Keratinocyte (primary cell): ENCODE results near the gene DESI1. TPM values are rescaled to one million over a fixed set of nuclear protein-coding genes. Genes with fewer than 3 reads are reported as not detected.

Experiments used
- DNase-seq: peaks from one replicate; pipeline ENCODE4 v3.0.0-alpha.2; 2011; ENCODE audit warnings: low read depth, missing footprints, low spot score
- FAIRE-seq: peaks from 2 replicates; lab custom pipeline; 2011; peaks lifted over from hg19 to GRCh38; lab: Jason Lieb, UNC
- H2AFZ ChIP-seq: 2 replicates; pipeline ENCODE4 v1.6.0; 2012; ENCODE audit warnings: low read length, control low read depth, inconsistent platforms; ENCODE audit not compliant: control insufficient read depth
- H3K27ac ChIP-seq: 2 replicates; pipeline ENCODE4 v1.5.1; 2011; ENCODE audit warnings: low read length; ENCODE audit not compliant: control insufficient read depth, insufficient read depth
- H3K27me3 ChIP-seq: 3 replicates; pipeline ENCODE4 v1.6.0; 2011; ENCODE audit warnings: low read length; ENCODE audit not compliant: control insufficient read depth, insufficient read depth; ENCODE audit errors: extremely low read depth
- H3K36me3 ChIP-seq, 2 experiments: 2 replicates in 1 of 2; 3 replicates in 1 of 2; pipeline ENCODE4 v1.5.1; 2011; ENCODE audit warnings: low read length in 2 of 2, mild to moderate bottlenecking in 1 of 2; ENCODE audit not compliant: control insufficient read depth in 2 of 2, insufficient read depth in 2 of 2; ENCODE audit errors: extremely low read depth in 1 of 2
- H3K4me1 ChIP-seq: 3 replicates; pipeline ENCODE4 v1.5.1; 2011; ENCODE audit warnings: low read length; ENCODE audit not compliant: control insufficient read depth, insufficient read depth; ENCODE audit errors: extremely low read depth
- H3K4me2 ChIP-seq: 3 replicates; pipeline ENCODE4 v1.6.0; 2011; ENCODE audit warnings: low read depth, low read length; ENCODE audit not compliant: control insufficient read depth, insufficient read depth; ENCODE audit errors: extremely low read depth
- H3K4me3 ChIP-seq, 3 experiments: fragments of 200-600 bp in 1 of 3; sonication (generic) in 1 of 3; 2 replicates in 2 of 3; 3 replicates in 1 of 3; pipeline ENCODE4 v1.5.1; 2011 to 2016; ENCODE audit warnings: low read length in 3 of 3, mild to moderate bottlenecking in 3 of 3, control low read depth in 2 of 3, inconsistent platforms in 1 of 3, low read depth in 1 of 3, mixed read lengths in 1 of 3, mixed run types in 1 of 3, moderate library complexity in 1 of 3; ENCODE audit not compliant: control insufficient read depth in 2 of 3, insufficient read depth in 2 of 3; ENCODE audit errors: extremely low read depth in 1 of 3
- H3K79me2 ChIP-seq: 2 replicates; pipeline ENCODE4 v1.6.0; 2012; ENCODE audit warnings: low read length; ENCODE audit not compliant: control insufficient read depth, insufficient read depth
- H3K9ac ChIP-seq: 3 replicates; pipeline ENCODE4 v1.6.0; 2011; ENCODE audit warnings: low read length; ENCODE audit not compliant: control insufficient read depth, insufficient read depth; ENCODE audit errors: extremely low read depth
- H3K9me1 ChIP-seq: 3 replicates; pipeline ENCODE4 v1.6.0; 2011; ENCODE audit warnings: low read length; ENCODE audit not compliant: control insufficient read depth, insufficient read depth; ENCODE audit errors: extremely low read depth
- H3K9me3 ChIP-seq: 2 replicates; pipeline ENCODE4 v1.5.1; 2012; ENCODE audit warnings: low read depth, low read length; ENCODE audit not compliant: control insufficient read depth
- H4K20me1 ChIP-seq: 3 replicates; pipeline ENCODE4 v1.6.0; 2011; ENCODE audit warnings: low read length; ENCODE audit not compliant: control insufficient read depth, insufficient read depth; ENCODE audit errors: extremely low read depth
- EZH2 ChIP-seq: IDR thresholded peaks from one replicate; pipeline ENCODE4 v1.6.1; 2012; ENCODE audit warnings: inconsistent platforms, mild to moderate bottlenecking, low read length, moderate library complexity
- dilution Hi-C: fragments of 300-500 bp; cut with MboI; formaldehyde crosslinking; loops from one replicate; pipeline ENCODE4 v1.7.0; 2020; ENCODE audit warnings: low sequenced_read_pairs; ENCODE audit not compliant: extremely low pct_ligation_motif_present
- polyA plus RNA-seq, 5 experiments: library from polyadenylated mRNA; depleted of rRNA in 3 of 5; stranded (reverse) in 3 of 5; stranded (forward) in 1 of 5; unstranded in 1 of 5; fragments of >200 nt; gene quantifications; 1 replicate in 1 of 5; 2 replicates in 3 of 5; 3 replicates in 1 of 5; pipeline versions ENCODE4 v1.2.1 to v1.2.3, GENCODE V29; 2011 to 2012; ENCODE audit warnings: missing spikeins in 2 of 5, low read depth in 1 of 5, low replicate concordance in 1 of 5
- TF ChIP-seq, protein P1 (sequence below), 3 experiments: IDR thresholded peaks in 1 of 3; conservative IDR thresholded peaks in 1 of 3; optimal IDR thresholded peaks in 1 of 3; 2 replicates in 2 of 3; 3 replicates in 1 of 3; pipeline versions ENCODE3 to v1.5.1; 2011; ENCODE audit warnings: low read length in 3 of 3, mild to moderate bottlenecking in 3 of 3, moderate library complexity in 2 of 3, control low read depth in 1 of 3, inconsistent platforms in 1 of 3; ENCODE audit not compliant: insufficient read depth in 2 of 3; ENCODE audit errors: extremely low read depth in 1 of 3

The DESI1 gene
- polyA plus RNA-seq, 1 donor (not counting 4 experiments of a cell fraction or from before 2014, with no cell fraction given) = 32.8 TPM

DNA sequence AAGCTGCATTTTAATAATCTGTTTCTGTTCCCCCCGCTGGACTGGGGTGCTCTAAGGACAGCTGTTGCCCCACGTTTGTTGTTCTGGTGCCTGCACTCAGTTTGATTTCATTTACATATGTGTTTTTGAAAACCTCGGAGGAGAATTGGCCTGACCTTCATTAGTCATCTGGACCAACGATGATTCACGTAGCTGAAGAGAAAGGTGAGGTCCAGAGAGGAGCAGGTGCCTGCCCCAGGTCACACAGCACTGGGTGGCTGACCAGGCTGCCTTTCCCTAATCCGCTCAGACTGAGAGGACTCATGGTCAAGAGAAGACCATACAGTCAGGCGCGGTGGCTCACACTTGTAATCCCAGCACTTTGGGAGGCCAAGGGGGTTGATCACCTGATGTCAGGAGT lies 56.3 kb downstream of the DESI1 start:
- H3K27me3 ChIP-seq = peaks cover 28% of the 10 kb centered on the region
- FAIRE-seq = no peak

DNA sequence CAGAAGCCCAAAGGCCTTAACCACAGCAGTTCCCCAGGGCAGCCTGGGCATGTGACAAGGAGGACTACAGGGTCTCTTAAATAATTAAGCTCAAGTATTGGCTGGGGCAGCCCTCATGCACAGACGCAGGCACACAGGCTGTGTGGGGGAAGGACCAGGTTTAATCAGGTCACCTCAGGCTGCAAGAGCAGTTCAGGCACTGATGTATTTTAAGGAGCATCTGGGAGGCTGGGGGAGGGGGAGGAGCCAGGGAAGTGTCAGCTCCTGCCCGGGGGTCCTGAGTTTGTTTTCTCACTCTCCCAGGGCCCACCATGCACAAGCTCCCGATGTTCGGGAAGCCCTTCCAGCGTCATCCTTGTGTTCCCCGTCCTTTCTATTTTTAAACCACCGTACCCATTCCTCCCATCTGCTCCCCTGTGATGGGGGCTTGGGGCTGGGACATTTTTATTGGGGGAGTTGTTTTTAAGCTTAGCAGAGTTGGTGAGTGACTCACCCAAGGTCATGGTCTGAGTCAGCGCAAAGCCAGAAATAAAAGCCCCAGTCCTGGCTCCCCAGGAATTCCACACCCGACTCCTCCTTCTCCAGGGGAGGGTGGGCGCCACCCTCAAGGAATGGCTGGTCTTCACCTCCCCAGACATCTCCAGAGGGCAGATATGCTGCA lies 57.7 kb downstream of the DESI1 start:
- H2AFZ ChIP-seq = no peak overlapping the region
- no peaks in the 10 kb centered on the region for H3K9me1 ChIP-seq
- FAIRE-seq (no peak), DNase-seq (no peak)
- H3K4me2 ChIP-seq = no peak overlapping the region
- H3K79me2 ChIP-seq = no peaks in the 10 kb centered on the region
- H3K27ac ChIP-seq = no peak overlapping the region
- no peaks in the 10 kb centered on the region for H4K20me1 ChIP-seq
- H3K4me1 ChIP-seq = peaks cover 11% of the 10 kb centered on the region
- no peaks in the 10 kb centered on the region for H3K36me3 ChIP-seq
- dilution Hi-C loops = no loop called here
- H3K27me3 ChIP-seq = peaks cover 28% of the 10 kb centered on the region
- no peak overlapping the region for H3K4me3 ChIP-seq
- H3K9me3 ChIP-seq = no peaks in the 10 kb centered on the region
- TF ChIP-seq EZH2 = no peak
- TF ChIP-seq, protein P1, sequence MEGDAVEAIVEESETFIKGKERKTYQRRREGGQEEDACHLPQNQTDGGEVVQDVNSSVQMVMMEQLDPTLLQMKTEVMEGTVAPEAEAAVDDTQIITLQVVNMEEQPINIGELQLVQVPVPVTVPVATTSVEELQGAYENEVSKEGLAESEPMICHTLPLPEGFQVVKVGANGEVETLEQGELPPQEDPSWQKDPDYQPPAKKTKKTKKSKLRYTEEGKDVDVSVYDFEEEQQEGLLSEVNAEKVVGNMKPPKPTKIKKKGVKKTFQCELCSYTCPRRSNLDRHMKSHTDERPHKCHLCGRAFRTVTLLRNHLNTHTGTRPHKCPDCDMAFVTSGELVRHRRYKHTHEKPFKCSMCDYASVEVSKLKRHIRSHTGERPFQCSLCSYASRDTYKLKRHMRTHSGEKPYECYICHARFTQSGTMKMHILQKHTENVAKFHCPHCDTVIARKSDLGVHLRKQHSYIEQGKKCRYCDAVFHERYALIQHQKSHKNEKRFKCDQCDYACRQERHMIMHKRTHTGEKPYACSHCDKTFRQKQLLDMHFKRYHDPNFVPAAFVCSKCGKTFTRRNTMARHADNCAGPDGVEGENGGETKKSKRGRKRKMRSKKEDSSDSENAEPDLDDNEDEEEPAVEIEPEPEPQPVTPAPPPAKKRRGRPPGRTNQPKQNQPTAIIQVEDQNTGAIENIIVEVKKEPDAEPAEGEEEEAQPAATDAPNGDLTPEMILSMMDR (optimal IDR thresholded peaks at IDR 0.05 in 1 of 3, IDR thresholded peaks at IDR 0.05 in 1 of 3, conservative IDR thresholded peaks at IDR 0.05 in 1 of 3; ENCODE audit: extremely low read depth in 1 of 3, insufficient read depth in 2 of 3, low read length in 3 of 3) = no peak
- no peak overlapping the region for H3K9ac ChIP-seq

More for the DNA sequence above, 56.3 kb downstream of the DESI1 start:
- TF ChIP-seq, protein P1 (optimal IDR thresholded peaks at IDR 0.05 in 1 of 3, IDR thresholded peaks at IDR 0.05 in 1 of 3, conservative IDR thresholded peaks at IDR 0.05 in 1 of 3; ENCODE audit: extremely low read depth in 1 of 3, insufficient read depth in 2 of 3, low read length in 3 of 3) = no peak
- no peak for TF ChIP-seq EZH2
- DNase-seq = no peak
- Histone ChIP-seq H3K36me3 (no peaks in the 10 kb centered on the region), H3K4me2 (no peak overlapping the region), H4K20me1 (no peaks in the 10 kb centered on the region), H2AFZ (no peak overlapping the region), H3K4me3 (no peak overlapping the region), H3K9me1 (no peaks in the 10 kb centered on the region), H3K27ac (no peak overlapping the region), H3K9ac (no peak overlapping the region), H3K4me1 (peaks cover 11% of the 10 kb centered on the region), H3K79me2 (no peaks in the 10 kb centered on the region), H3K9me3 (no peaks in the 10 kb centered on the region)
- dilution Hi-C loops = no loop called here
